ENCODE data around the gene TBC1D9.

DNA sequence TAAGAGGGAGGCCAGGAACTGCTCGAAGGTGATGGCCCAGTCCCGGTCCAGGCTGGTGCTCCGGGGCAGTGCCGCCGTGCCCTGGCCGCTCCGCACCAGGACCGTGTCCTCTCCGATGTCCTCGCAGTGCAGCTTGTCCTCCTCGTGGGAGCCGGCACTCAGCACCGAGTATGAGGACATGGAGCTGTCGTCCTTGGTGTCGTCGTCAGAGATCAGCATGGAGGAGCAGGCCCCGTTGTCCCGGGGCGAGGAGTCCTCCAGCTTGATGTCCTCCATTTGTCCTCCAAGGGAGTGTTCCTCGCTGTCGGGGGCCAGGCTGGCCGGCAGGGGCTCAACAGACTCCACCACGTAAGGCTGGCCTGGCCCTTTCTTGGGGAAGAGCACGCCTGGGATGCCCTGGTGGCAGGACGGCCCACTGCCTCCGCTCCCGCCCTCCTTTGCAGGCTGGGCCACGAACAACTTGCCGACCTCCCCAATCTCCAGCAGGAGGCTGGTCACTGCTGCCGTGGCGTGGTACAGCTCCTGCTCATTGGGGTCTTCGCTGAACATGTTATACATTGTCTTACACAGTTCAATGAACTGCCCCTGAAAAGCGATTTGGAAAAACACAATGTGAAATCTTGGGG lies 133.7 kb downstream of the TBC1D9 start:
- TF ChIP-seq EZH2 (optimal IDR thresholded peaks at IDR 0.05; ENCODE audit: low read depth, low read length) = no peak
- TF ChIP-seq, protein P1, sequence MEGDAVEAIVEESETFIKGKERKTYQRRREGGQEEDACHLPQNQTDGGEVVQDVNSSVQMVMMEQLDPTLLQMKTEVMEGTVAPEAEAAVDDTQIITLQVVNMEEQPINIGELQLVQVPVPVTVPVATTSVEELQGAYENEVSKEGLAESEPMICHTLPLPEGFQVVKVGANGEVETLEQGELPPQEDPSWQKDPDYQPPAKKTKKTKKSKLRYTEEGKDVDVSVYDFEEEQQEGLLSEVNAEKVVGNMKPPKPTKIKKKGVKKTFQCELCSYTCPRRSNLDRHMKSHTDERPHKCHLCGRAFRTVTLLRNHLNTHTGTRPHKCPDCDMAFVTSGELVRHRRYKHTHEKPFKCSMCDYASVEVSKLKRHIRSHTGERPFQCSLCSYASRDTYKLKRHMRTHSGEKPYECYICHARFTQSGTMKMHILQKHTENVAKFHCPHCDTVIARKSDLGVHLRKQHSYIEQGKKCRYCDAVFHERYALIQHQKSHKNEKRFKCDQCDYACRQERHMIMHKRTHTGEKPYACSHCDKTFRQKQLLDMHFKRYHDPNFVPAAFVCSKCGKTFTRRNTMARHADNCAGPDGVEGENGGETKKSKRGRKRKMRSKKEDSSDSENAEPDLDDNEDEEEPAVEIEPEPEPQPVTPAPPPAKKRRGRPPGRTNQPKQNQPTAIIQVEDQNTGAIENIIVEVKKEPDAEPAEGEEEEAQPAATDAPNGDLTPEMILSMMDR (IDR thresholded peaks at IDR 0.05; ENCODE audit: low read length) = no peak
- TF ChIP-seq EZH2phosphoT487 (IDR thresholded peaks at IDR 0.05; ENCODE audit: low read length) = no peak

Measured in MM.1S (cell line).